ENCODE results near the gene ST6GALNAC3. TPM values are rescaled to one million over a fixed set of nuclear protein-coding genes. Genes with fewer than 3 reads are reported as not detected.

Gene ST6GALNAC3
- total RNA-seq, 4 donors from 2014 or later: 0.79 to 5.3 (median 1.6) TPM

DNA sequence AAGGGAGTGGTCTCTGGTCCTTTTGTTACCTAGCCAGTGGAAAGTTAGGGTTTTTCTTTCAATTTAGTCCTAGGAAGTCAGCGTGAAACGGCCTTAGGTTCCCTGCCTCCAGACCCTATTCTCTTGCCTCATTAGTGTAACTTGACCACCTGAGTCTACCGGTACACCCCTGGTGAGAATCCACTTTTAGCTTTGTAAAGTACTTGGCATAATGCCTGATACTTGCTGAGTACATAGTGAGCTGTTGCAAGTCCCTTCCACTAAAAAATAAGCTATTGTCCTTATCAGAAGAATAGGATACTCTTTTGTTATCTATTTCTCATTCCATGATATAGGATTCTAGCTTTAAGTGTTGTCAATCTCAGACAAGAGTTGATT is 228.8 kb downstream of the ST6GALNAC3 start:
- Histone ChIP-seq H3K27ac (no peak overlapping the region), H3K9me3 (no peaks in the 10 kb centered on the region), H3K4me3 (no peak overlapping the region), H3K36me3 (no peaks in the 10 kb centered on the region), H3K4me1 (no peaks in the 10 kb centered on the region), H3K27me3 (no peaks in the 10 kb centered on the region)
- 84% methylated on average over 3 of the region's 3 CpGs for WGBS
- no peak for TF ChIP-seq POLR2AphosphoS5 (IDR thresholded peaks at IDR 0.05)
- TF ChIP-seq, protein P1, sequence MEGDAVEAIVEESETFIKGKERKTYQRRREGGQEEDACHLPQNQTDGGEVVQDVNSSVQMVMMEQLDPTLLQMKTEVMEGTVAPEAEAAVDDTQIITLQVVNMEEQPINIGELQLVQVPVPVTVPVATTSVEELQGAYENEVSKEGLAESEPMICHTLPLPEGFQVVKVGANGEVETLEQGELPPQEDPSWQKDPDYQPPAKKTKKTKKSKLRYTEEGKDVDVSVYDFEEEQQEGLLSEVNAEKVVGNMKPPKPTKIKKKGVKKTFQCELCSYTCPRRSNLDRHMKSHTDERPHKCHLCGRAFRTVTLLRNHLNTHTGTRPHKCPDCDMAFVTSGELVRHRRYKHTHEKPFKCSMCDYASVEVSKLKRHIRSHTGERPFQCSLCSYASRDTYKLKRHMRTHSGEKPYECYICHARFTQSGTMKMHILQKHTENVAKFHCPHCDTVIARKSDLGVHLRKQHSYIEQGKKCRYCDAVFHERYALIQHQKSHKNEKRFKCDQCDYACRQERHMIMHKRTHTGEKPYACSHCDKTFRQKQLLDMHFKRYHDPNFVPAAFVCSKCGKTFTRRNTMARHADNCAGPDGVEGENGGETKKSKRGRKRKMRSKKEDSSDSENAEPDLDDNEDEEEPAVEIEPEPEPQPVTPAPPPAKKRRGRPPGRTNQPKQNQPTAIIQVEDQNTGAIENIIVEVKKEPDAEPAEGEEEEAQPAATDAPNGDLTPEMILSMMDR (IDR thresholded peaks at IDR 0.05): no peak
- no peak for TF ChIP-seq EP300 (IDR thresholded peaks at IDR 0.05)
- no peak for TF ChIP-seq POLR2A (IDR thresholded peaks at IDR 0.05)
- no peak for DNase-seq (ENCODE audit: low spot score in 2 of 2)

DNA sequence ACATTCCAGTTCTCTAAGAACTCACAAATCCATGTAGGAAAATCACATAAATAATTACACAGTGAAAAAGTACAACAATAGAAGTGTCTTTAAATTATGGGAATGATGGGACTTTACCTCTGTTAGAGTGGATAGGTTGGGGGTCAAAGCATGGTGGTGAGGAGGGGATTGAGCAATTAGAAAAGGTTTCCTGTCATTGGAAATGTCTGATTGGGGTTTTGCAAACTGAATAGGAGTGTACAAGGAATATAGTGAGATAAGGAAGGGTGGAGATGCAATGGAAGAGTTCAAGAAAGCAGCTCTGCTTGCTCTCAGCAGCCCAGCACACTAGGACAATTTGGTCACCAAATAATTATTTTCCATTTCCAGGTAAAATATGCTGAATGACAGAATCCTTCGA is 238.8 kb downstream of the ST6GALNAC3 start:
- no peaks in the 10 kb centered on the region for H3K27me3 ChIP-seq
- no peak for DNase-seq (ENCODE audit: low spot score in 2 of 2)
- no peaks in the 10 kb centered on the region for H3K9me3 ChIP-seq
- no peak overlapping the region for H3K4me3 ChIP-seq
- 84% methylated on average over 1 of the region's 1 CpG for WGBS
- no peak overlapping the region for H3K27ac ChIP-seq
- no peaks in the 10 kb centered on the region for H3K36me3 ChIP-seq
- TF ChIP-seq POLR2A (IDR thresholded peaks at IDR 0.05) (no peak), EP300 (IDR thresholded peaks at IDR 0.05) (no peak)
- TF ChIP-seq, protein P1 (IDR thresholded peaks at IDR 0.05): no peak
- H3K4me1 ChIP-seq: no peaks in the 10 kb centered on the region

DNA sequence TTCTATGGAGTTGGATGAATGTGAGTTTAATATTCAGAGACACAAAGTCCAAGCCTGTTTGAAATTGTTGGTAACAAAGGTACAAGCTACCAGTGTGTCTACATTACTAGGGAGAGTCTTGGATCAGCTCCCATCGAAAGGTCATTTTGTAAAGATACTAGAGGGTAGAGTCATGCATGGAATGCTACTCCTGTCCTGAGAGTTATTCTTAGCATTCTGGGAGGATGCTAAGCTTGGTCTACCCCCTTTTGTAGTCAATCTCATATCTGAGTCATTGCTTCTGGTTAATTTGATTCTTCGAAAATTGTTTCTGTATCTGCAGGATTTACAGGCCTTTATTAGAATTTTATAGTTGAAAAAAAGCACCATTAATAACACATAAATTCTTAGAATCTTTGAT is 240.2 kb downstream of the ST6GALNAC3 start:
- 86% methylated on average over 2 of the region's 2 CpGs for WGBS
- H3K27ac ChIP-seq: no peak overlapping the region
- H3K4me1 ChIP-seq: no peaks in the 10 kb centered on the region
- no peak overlapping the region for H3K4me3 ChIP-seq
- TF ChIP-seq EP300 (IDR thresholded peaks at IDR 0.05) (no peak), POLR2A (IDR thresholded peaks at IDR 0.05) (no peak), POLR2AphosphoS5 (IDR thresholded peaks at IDR 0.05) (no peak)
- TF ChIP-seq, protein P1 (IDR thresholded peaks at IDR 0.05): no peak
- H3K36me3 ChIP-seq: no peaks in the 10 kb centered on the region
- H3K27me3 ChIP-seq: no peaks in the 10 kb centered on the region
- H3K9me3 ChIP-seq: no peaks in the 10 kb centered on the region
- no peak for DNase-seq (ENCODE audit: low spot score in 2 of 2)

DNA sequence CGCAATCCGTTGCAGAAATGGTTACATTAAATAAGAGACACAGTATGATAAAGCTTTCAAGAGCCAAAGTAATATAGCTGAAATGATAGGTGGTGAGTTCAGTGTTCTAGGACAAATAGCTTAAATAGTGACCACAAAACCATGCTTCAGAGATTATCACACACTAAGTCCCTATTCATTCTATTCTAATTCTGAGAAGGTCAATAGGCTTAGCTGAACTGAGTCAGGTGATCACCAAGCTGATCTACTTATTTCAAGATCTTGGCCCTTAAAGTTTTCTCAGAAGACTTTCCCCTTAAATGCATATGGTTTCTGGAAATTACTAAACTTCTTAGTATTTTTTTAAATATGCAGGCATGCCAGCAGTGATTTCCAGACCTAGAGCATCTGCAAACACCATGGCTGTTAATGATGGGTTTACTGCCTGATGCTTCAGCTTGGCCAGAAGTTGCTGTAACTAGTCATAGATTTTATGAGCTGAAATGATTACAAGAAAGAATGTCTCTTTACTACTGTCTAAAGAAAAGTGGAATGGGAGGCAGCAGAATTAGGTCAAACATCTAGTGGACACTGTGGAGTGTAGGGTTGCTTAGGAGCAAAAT is 242.9 kb downstream of the ST6GALNAC3 start:
- WGBS: 81% methylated on average over 2 of the region's 2 CpGs
- H3K27me3 ChIP-seq: no peaks in the 10 kb centered on the region
- no peaks in the 10 kb centered on the region for H3K4me1 ChIP-seq
- TF ChIP-seq, protein P1 (IDR thresholded peaks at IDR 0.05): no peak
- no peak for TF ChIP-seq EP300 (IDR thresholded peaks at IDR 0.05)
- TF ChIP-seq POLR2A (IDR thresholded peaks at IDR 0.05): no peak
- TF ChIP-seq POLR2AphosphoS5 (IDR thresholded peaks at IDR 0.05): no peak
- no peak overlapping the region for H3K27ac ChIP-seq
- no peaks in the 10 kb centered on the region for H3K9me3 ChIP-seq
- no peak overlapping the region for H3K4me3 ChIP-seq
- no peak for DNase-seq (ENCODE audit: low spot score in 2 of 2)
- H3K36me3 ChIP-seq: no peaks in the 10 kb centered on the region

DNA sequence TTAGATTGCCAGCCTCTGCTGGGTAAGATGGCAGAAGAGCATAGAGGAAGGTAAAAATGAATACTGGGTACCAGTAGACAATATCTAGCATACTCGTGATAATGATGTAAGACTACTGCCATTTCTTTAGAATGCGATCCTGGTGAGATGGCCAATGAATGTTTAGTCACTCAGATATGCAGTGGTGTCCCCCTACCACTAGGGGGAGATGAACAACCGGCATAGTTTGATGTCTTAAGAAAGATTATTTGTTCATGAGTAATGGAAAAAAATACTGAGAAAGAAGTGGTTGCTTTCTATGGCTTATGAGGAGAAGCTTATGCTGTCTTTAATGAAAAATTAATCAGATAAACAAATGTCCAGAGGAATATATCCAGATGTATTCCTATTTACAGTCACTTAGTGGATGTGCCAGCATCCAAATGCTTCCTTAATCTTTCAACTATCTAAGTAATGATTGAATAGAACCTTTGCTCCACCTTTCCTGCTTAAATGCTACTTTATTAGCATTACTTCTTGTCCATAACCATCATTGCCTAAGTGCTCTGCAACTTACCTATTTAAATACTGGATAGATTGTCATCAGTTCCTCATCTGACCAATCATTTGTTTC is 256.6 kb downstream of the ST6GALNAC3 start:
- no peaks in the 10 kb centered on the region for H3K9me3 ChIP-seq
- H3K4me1 ChIP-seq: no peaks in the 10 kb centered on the region
- WGBS: 15% methylated on average over 3 of the region's 3 CpGs
- H3K27me3 ChIP-seq: no peaks in the 10 kb centered on the region
- H3K4me3 ChIP-seq: no peak overlapping the region
- no peaks in the 10 kb centered on the region for H3K36me3 ChIP-seq
- TF ChIP-seq EP300 (IDR thresholded peaks at IDR 0.05): no peak
- TF ChIP-seq, protein P1 (IDR thresholded peaks at IDR 0.05): peak in 1 of 2 donors; percentile 69
- DNase-seq (ENCODE audit: low spot score in 2 of 2): no peak
- H3K27ac ChIP-seq: no peak overlapping the region
